Measurements from ENCODE around the gene WNK1.

Gene WNK1

DNA sequence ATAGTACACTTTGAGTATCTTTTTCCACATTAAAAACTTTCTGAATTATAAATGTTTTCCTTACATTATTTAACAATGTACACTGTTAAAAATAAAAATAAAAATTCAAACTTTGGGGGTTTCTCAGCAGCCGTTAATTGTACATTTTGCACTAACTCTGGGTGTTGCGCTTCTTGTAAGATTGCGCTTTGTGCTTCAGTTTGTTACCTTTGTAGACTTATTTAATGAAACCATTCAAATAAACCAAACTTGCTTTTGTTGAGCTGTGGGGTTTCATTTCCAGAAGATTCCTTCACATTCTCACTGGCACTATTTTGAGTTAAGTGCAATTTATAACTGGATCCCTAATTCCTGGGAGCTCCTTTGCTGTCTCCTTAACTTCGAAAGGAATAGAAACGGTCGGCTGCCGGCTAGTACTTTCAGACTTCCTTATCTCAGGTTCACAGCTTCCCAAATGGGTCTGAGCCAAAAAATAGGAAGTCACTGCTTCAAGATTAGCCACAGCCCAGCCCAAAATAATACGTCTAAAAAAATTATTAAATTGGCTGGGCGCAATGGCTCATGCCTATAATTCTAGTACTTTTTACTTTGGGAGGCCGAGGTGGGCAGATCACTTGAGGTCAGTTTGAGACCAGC, 158.9 kb downstream of the WNK1 start:
- Histone ChIP-seq H3K36me3 (replicated peaks; ENCODE audit: low read depth, low read length) (peaks cover 59% of the 10 kb centered on the region), H3K79me2 (ENCODE audit: low read length) (no peaks in the 10 kb centered on the region; the same call in 1 of the 2 replicates)

DNA sequence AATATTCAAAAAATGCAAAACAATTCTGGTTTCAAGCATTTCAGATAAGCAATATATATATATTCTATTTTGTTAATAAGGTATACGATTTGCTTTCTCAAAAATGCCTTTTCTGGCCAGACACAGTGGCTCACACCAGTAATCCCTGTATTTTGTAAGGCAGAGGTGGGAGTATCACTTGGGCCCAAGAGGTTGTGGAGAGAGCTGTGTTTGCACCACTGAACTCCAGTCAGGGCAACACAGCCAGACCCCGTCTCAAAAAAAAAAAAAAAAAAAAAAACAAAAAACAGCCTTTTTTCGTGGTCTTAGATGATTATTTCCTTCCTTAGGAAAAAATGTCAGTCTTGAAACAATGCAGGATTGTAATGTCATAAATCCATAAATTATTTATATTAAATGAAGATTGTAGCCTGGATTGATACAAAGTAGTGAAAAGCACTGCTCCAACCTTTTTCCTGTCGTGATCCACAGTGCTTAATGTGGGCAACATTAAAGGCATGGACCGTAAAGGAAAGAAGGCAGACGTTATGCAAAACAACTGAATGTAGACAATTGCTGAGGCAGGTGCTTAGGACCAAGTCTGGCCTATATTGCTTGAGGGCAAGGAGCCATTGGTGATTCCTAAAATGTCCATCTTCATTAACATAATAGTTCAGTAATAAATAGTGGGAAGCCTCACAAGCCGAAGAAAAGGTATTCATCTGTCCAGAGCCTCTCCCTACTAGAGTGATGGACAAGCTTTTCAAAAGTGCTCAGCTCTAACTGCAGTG, 160.3 kb downstream of the WNK1 start:
- Histone ChIP-seq H3K4me1 (ENCODE audit: low read length) (peaks cover 6% of the 10 kb centered on the region; the same call in 1 of the 2 replicates), H3K9ac (ENCODE audit: low read length) (no peak overlapping the region), H3K79me2 (ENCODE audit: low read length) (no peaks in the 10 kb centered on the region), H2AFZ (ENCODE audit: low read depth, low read length) (no peak overlapping the region), H3K9me3 (ENCODE audit: insufficient read depth, low read length) (no peaks in the 10 kb centered on the region), H3K36me3 (replicated peaks; ENCODE audit: low read depth, low read length) (peaks cover 58% of the 10 kb centered on the region), H3K4me2 (ENCODE audit: low read length) (no peak overlapping the region), H3K27ac (ENCODE audit: low read length) (no peak overlapping the region), H3K4me3 (ENCODE audit: low read length) (no peak overlapping the region), H4K20me1 (ENCODE audit: insufficient read depth, low read length) (no peaks in the 10 kb centered on the region), H3K27me3 (ENCODE audit: low read depth, low read length) (no peaks in the 10 kb centered on the region)
- TF ChIP-seq, protein P1, sequence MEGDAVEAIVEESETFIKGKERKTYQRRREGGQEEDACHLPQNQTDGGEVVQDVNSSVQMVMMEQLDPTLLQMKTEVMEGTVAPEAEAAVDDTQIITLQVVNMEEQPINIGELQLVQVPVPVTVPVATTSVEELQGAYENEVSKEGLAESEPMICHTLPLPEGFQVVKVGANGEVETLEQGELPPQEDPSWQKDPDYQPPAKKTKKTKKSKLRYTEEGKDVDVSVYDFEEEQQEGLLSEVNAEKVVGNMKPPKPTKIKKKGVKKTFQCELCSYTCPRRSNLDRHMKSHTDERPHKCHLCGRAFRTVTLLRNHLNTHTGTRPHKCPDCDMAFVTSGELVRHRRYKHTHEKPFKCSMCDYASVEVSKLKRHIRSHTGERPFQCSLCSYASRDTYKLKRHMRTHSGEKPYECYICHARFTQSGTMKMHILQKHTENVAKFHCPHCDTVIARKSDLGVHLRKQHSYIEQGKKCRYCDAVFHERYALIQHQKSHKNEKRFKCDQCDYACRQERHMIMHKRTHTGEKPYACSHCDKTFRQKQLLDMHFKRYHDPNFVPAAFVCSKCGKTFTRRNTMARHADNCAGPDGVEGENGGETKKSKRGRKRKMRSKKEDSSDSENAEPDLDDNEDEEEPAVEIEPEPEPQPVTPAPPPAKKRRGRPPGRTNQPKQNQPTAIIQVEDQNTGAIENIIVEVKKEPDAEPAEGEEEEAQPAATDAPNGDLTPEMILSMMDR (IDR thresholded peaks at IDR 0.05; ENCODE audit: low read depth, low read length) = no peak
- TF ChIP-seq EZH2phosphoT487 (IDR thresholded peaks at IDR 0.05; ENCODE audit: low read depth) = no peak

More for the DNA sequence above, 158.9 kb downstream of the WNK1 start:
- peaks cover 6% of the 10 kb centered on the region; the same call in 1 of the 2 replicates for H3K4me1 ChIP-seq (ENCODE audit: low read length)
- no peak overlapping the region for H3K4me3 ChIP-seq (ENCODE audit: low read length)
- no peaks in the 10 kb centered on the region for H4K20me1 ChIP-seq (ENCODE audit: insufficient read depth, low read length)
- H3K27me3 ChIP-seq (ENCODE audit: low read depth, low read length) = no peaks in the 10 kb centered on the region
- no peaks in the 10 kb centered on the region for H3K9me3 ChIP-seq (ENCODE audit: insufficient read depth, low read length)
- no peak overlapping the region for H3K27ac ChIP-seq (ENCODE audit: low read length)
- H3K4me2 ChIP-seq (ENCODE audit: low read length) = no peak overlapping the region
- H3K9ac ChIP-seq (ENCODE audit: low read length) = no peak overlapping the region
- no peak overlapping the region for H2AFZ ChIP-seq (ENCODE audit: low read depth, low read length)
- TF ChIP-seq, protein P1 (IDR thresholded peaks at IDR 0.05; ENCODE audit: low read depth, low read length) = no peak
- no peak for TF ChIP-seq EZH2phosphoT487 (IDR thresholded peaks at IDR 0.05; ENCODE audit: low read depth)

DNA sequence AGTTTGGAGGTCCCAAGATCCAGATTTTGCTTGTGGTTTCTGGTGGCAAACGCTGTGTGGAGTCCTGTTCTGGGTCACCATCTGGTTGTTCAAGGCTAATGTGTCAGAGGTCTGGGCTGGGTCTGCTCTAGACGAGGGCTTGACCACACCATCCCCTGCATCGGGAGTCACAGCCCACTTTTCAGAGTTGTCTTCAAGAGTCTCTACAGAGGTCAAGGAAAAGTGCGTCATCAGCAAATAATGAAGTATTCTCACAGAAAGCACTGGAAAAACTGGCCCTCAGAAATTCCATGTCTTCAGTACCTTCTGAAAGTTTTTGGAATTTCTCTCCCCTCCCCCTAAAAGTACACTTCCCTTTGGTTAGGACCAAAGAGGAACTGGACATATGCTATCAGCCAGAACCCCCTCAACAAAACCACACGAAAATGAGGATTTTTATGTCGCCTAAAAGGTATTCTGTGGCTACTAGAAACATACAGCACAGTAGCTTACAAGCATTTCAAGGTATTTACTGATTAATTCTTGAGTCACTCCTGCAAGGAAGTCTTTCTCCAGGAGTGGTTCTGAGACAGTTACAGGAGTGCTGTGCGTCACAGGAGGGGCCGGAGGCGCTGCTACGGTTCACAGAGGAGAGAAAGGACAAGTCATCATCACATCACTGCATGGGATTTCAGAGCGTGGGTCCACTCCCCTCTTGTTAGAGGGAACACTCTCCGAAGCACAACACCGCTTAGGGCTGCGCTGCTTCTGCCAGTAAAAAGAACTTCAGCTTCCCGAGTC, 161.7 kb downstream of the WNK1 start:
- Histone ChIP-seq H2AFZ (ENCODE audit: low read depth, low read length) (no peak overlapping the region), H3K9me3 (ENCODE audit: insufficient read depth, low read length) (no peaks in the 10 kb centered on the region), H3K36me3 (replicated peaks; ENCODE audit: low read depth, low read length) (peaks cover 56% of the 10 kb centered on the region), H3K27ac (ENCODE audit: low read length) (no peak overlapping the region), H3K4me1 (ENCODE audit: low read length) (peaks cover 6% of the 10 kb centered on the region; the same call in 1 of the 2 replicates), H3K79me2 (ENCODE audit: low read length) (no peaks in the 10 kb centered on the region), H3K4me3 (ENCODE audit: low read length) (no peak overlapping the region), H3K4me2 (ENCODE audit: low read length) (no peak overlapping the region), H3K27me3 (ENCODE audit: low read depth, low read length) (no peaks in the 10 kb centered on the region), H4K20me1 (ENCODE audit: insufficient read depth, low read length) (no peaks in the 10 kb centered on the region), H3K9ac (ENCODE audit: low read length) (no peak overlapping the region)
- no peak for TF ChIP-seq EZH2phosphoT487 (IDR thresholded peaks at IDR 0.05; ENCODE audit: low read depth)
- TF ChIP-seq, protein P1 (IDR thresholded peaks at IDR 0.05; ENCODE audit: low read depth, low read length) = no peak

DNA sequence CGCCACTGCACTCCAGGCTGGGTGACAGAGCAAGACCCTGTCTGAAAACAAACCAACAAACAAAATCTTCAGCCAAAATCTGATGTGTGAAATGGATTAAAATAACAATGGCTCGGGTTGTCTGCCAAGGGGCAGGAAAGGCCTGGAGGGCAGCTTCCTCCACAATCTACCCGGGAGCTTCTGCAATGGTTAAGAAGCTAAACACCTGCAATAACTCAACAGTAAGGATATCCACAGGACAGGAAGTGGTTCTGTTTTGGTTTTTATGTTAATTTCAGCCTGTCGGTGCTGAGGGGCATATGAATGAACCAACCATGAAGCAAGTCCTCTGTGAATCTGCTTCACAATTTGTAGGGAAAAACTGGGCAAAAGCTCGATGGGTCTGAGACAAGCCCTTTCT, 162.7 kb downstream of the WNK1 start:
- H4K20me1 ChIP-seq (ENCODE audit: insufficient read depth, low read length) = no peaks in the 10 kb centered on the region
- TF ChIP-seq, protein P1 (IDR thresholded peaks at IDR 0.05; ENCODE audit: low read depth, low read length) = no peak
- TF ChIP-seq EZH2phosphoT487 (IDR thresholded peaks at IDR 0.05; ENCODE audit: low read depth) = no peak
- no peak overlapping the region for H3K4me2 ChIP-seq (ENCODE audit: low read length)
- H3K9me3 ChIP-seq (ENCODE audit: insufficient read depth, low read length) = no peaks in the 10 kb centered on the region
- H3K9ac ChIP-seq (ENCODE audit: low read length) = no peak overlapping the region
- no peaks in the 10 kb centered on the region for H3K79me2 ChIP-seq (ENCODE audit: low read length)
- H3K4me3 ChIP-seq (ENCODE audit: low read length) = no peak overlapping the region
- H3K4me1 ChIP-seq (ENCODE audit: low read length) = peaks cover 6% of the 10 kb centered on the region; the same call in 1 of the 2 replicates
- H3K27me3 ChIP-seq (ENCODE audit: low read depth, low read length) = no peaks in the 10 kb centered on the region
- no peak overlapping the region for H2AFZ ChIP-seq (ENCODE audit: low read depth, low read length)
- no peak overlapping the region for H3K27ac ChIP-seq (ENCODE audit: low read length)
- peaks cover 52% of the 10 kb centered on the region for H3K36me3 ChIP-seq (replicated peaks; ENCODE audit: low read depth, low read length)
